Spleen (tissue), 13 donors: ENCODE data around the gene STIL. TPM values are rescaled to one million over a fixed set of nuclear protein-coding genes. Genes with fewer than 3 reads are reported as not detected.

Experiments used
- DNase-seq: peaks from one replicate; pipeline ENCODE4 v3.0.0-alpha.2; 2020
- H3K27ac ChIP-seq, 8 donors: fragments of 200-600 bp; sonication (generic) in 7 of 8; 1 replicate in 4 of 8; 2 replicates in 4 of 8; pipeline versions ENCODE4 v1.5.0 to v1.8.0; 2016 to 2021; ENCODE audit warnings: inconsistent platforms in 4 of 8, mild to moderate bottlenecking in 4 of 8, moderate library complexity in 1 of 8
- H3K27me3 ChIP-seq, 7 donors: fragments of 200-600 bp; sonication (generic) in 6 of 7; replicated peaks in 1 of 7; 1 replicate in 4 of 7; 2 replicates in 3 of 7; pipeline versions ENCODE4 v1.5.0 to v1.8.0; 2016 to 2021; ENCODE audit warnings: inconsistent platforms in 3 of 7, mild to moderate bottlenecking in 1 of 7
- H3K36me3 ChIP-seq, 6 donors: fragments of 200-600 bp; sonication (generic) in 5 of 6; 1 replicate in 4 of 6; 2 replicates in 2 of 6; pipeline versions ENCODE4 v1.5.0 to v1.8.0; 2016 to 2021; ENCODE audit warnings: inconsistent platforms in 2 of 6
- H3K4me1 ChIP-seq, 6 donors: fragments of 200-600 bp; sonication (generic) in 5 of 6; 1 replicate in 3 of 6; 2 replicates in 3 of 6; pipeline versions ENCODE4 v1.5.0 to v1.8.0; 2016 to 2021; ENCODE audit warnings: inconsistent platforms in 3 of 6
- H3K4me3 ChIP-seq, 8 donors: fragments of 200-600 bp; sonication (generic) in 7 of 8; 1 replicate in 4 of 8; 2 replicates in 4 of 8; pipeline versions ENCODE4 v1.5.0 to v1.8.0; 2016 to 2021; ENCODE audit warnings: inconsistent platforms in 4 of 8, mild to moderate bottlenecking in 4 of 8, moderate library complexity in 2 of 8
- H3K9me3 ChIP-seq, 8 donors: fragments of 200-600 bp; sonication (generic) in 7 of 8; 1 replicate in 4 of 8; 2 replicates in 4 of 8; pipeline versions ENCODE4 v1.5.0 to v1.8.0; 2016 to 2021; ENCODE audit warnings: inconsistent platforms in 4 of 8
- POLR2A ChIP-seq, 3 donors: fragments of 450-650 bp; IDR thresholded peaks; one replicate each; pipeline ENCODE4 v1.5.1; 2017; ENCODE audit warnings: antibody characterized with exemption in 3 of 3, mild to moderate bottlenecking in 1 of 3
- POLR2AphosphoS5 ChIP-seq, 3 donors: sonication (generic); formaldehyde crosslinking; IDR thresholded peaks; one replicate each; pipeline ENCODE4 v1.5.1; 2017; ENCODE audit warnings: antibody characterized with exemption in 3 of 3
- WGBS, 5 donors: extraction: QIAGEN DNeasy Blood & Tissue Kit in 3 of 5; methylation state at CpG; one replicate each; pipeline versions ENCODE4 v1.1.5 to v1.1.7; 2013 to 2018; 5-methylcytosine and 5-hydroxymethylcytosine counted together
- intact Hi-C: fragments of 100-400 bp; cut with DNase I; formaldehyde crosslinking; loops from one replicate; pipeline ENCODE4 v1.15.0; 2023; ENCODE audit warnings: low total_unique reads
- long read RNA-seq, 2 donors: transcript quantifications; one replicate each; lab custom pipeline, GENCODE V29; 2026
- polyA plus RNA-seq, 3 donors: library from polyadenylated mRNA; stranded (reverse); fragments of 200-250 nt; gene quantifications; one replicate each; pipeline ENCODE4 v1.2.1, GENCODE V29; 2013
- total RNA-seq, 7 donors: library from RNA; depleted of rRNA in 3 of 7; stranded (reverse); fragments of >200 nt in 3 of 7; fragmentation: NEBNext Ultra II Directional in 4 of 7; extraction: Animal tissue kit (Norgen Biotek cat#: 25700) in 4 of 7; gene quantifications; one replicate each; pipeline versions ENCODE4 v1.1.0 to v1.2.1, GENCODE V29; 2016 to 2021
- TF ChIP-seq, protein P1 (sequence below), 11 experiments: fragments of 200-600 bp in 7 of 11; fragments of 450-650 bp in 4 of 11; sonication (generic) in 4 of 11; IDR thresholded peaks in 8 of 11; conservative IDR thresholded peaks in 3 of 11; 1 replicate in 7 of 11; 2 replicates in 4 of 11; pipeline versions ENCODE4 v1.4.0 to v1.8.0; 2016 to 2021; ENCODE audit warnings: antibody characterized with exemption in 11 of 11, inconsistent platforms in 4 of 11, mild to moderate bottlenecking in 1 of 11
- donor health status: healthy with polysubstance abuse.
- donor health status: DM: no; HTN: no; CAD: no; lungs with moderate emphysema.
- donor health status: DM: no; HTN: no; CAD: no.
- donor health status: Bipolar disorder and iron deficiency.
- donor health status: healthy.
- donor health status: DM: no; HTN: no; CAD: no.
- donor health status: DM: yes; HTN: yes; CAD: no.

Gene STIL
- total RNA-seq, result 1 to 10 TPM; 2.0 to 8.1 (median 3.9) TPM
- polyA plus RNA-seq, result 1 to 10 TPM in 2 of 3 donors, under 1 TPM in 1; 0.54 to 1.2 (median 1.1) TPM
- long read RNA-seq, donor 1, full-length matches to known transcripts, result 1 of 1 reads
- long read RNA-seq, donor 1, partial matches to known transcripts, result 0 of 1 reads
- long read RNA-seq, donor 1, other reads (novel, unspliced or antisense), result 0 of 1 reads
- long read RNA-seq, donor 2, result 0 reads

DNA sequence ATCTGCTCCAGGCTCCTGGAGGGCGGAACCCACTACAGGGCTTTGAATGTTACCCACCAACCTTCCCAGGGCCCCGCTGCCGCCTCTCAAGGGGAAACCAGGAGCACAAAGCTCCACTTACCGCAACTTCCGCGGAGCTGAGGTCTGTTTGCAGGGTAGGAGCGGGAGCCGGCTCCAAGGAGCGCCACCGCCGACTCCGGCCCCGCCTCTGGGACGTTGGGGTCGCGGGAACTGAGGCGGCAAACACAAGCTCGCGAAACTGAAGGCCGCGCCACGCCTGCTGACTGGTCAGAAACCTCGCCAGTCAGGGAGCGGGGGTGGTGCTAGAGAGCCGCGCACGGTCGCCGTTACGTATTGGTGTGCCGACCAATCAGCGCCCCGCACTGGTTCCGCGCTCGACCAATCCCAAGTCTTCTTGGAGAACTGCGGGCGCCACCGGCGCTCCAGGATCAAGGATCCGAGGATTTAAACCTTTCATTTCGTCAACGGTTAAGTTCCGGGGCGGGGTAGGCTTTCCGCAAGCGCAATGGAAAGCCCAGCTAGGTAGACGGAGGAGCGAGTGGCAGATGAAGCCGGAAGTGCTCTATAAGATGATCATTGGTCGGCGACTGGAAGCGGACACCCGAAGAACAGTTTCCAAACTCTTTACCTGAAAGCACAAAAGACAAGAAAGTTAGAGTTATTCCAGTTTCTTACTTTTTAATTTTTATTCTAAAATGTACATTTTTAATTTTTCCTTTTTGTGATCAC lies at the start of gene STIL:
TSS of gene STIL (minus strand) at position 233 of the 750 bp plus-strand sequence. CDS start 3,828 bp downstream, outside the sequence.
- H3K4me3 ChIP-seq, result peak within 1 kb of the TSS; percentile 49 to 90 (median 70)
- TF ChIP-seq POLR2AphosphoS5 (IDR thresholded peaks at IDR 0.05), result peak; percentile 88 to 91 (median 89)
- TF ChIP-seq POLR2A (IDR thresholded peaks at IDR 0.05), result peak in 1 of 3 donors; percentile 68
- TF ChIP-seq, protein P1, sequence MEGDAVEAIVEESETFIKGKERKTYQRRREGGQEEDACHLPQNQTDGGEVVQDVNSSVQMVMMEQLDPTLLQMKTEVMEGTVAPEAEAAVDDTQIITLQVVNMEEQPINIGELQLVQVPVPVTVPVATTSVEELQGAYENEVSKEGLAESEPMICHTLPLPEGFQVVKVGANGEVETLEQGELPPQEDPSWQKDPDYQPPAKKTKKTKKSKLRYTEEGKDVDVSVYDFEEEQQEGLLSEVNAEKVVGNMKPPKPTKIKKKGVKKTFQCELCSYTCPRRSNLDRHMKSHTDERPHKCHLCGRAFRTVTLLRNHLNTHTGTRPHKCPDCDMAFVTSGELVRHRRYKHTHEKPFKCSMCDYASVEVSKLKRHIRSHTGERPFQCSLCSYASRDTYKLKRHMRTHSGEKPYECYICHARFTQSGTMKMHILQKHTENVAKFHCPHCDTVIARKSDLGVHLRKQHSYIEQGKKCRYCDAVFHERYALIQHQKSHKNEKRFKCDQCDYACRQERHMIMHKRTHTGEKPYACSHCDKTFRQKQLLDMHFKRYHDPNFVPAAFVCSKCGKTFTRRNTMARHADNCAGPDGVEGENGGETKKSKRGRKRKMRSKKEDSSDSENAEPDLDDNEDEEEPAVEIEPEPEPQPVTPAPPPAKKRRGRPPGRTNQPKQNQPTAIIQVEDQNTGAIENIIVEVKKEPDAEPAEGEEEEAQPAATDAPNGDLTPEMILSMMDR (IDR thresholded peaks at IDR 0.05 in 8 of 11, conservative IDR thresholded peaks at IDR 0.05 in 3 of 11), result peak in 7 of 11 experiments; percentile 10 to 54 (median 26)
- peaks cover 4 to 24% (median 11%) of the 10 kb centered on the region in 6 donors for H3K4me1 ChIP-seq
- H3K27me3 ChIP-seq, result no peaks in the 10 kb centered on the region
- H3K36me3 ChIP-seq, result peaks cover 0 to 11% (median 0%) of the 10 kb centered on the region in 6 donors
- DNase-seq, result peak; percentile 98
- 0 to 1% (median 1%) methylated on average over 25 to 54 of the region's 54 CpGs for WGBS, 5 donors
- intact Hi-C loops, result no loop called here
- peak within 1 kb of the TSS; percentile 74 to 91 (median 86) for H3K27ac ChIP-seq
- no peaks in the 10 kb centered on the region for H3K9me3 ChIP-seq

DNA sequence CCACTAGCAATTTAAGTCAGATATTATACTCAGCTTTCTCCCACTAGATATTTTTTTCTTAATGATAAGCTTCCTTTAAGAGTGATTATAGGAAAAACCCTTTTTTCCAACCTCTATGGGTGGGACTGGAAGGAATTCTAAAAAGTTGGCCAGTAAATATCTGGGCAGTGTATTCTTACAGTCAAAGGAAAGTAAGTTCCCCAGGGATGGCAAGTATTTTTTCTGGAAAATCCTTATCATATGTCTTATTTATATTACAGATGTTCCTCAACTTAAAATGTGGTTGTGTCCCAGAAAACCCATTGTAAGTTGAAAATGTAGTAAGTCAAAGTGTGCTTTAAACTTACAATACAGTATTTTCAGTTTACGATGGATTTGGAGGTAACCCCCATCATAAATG lies 48.9 kb upstream of the STIL start:
- Histone ChIP-seq H3K27me3 (no peaks in the 10 kb centered on the region), H3K27ac (no peak overlapping the region), H3K36me3 (peaks cover 0 to 6% (median 0%) of the 10 kb centered on the region in 6 donors), H3K4me1 (peaks cover 0 to 7% (median 0%) of the 10 kb centered on the region in 6 donors), H3K4me3 (no peak overlapping the region), H3K9me3 (no peaks in the 10 kb centered on the region)
- WGBS, 5 donors, result 93 to 100% (median 98%) methylated on average over 1 of the region's 1 CpG
- no peak for TF ChIP-seq POLR2AphosphoS5 (IDR thresholded peaks at IDR 0.05)
- no peak for TF ChIP-seq POLR2A (IDR thresholded peaks at IDR 0.05)
- TF ChIP-seq, protein P1 (IDR thresholded peaks at IDR 0.05 in 8 of 11, conservative IDR thresholded peaks at IDR 0.05 in 3 of 11), result no peak
- no peak for DNase-seq
- intact Hi-C loops, result no loop called here

DNA sequence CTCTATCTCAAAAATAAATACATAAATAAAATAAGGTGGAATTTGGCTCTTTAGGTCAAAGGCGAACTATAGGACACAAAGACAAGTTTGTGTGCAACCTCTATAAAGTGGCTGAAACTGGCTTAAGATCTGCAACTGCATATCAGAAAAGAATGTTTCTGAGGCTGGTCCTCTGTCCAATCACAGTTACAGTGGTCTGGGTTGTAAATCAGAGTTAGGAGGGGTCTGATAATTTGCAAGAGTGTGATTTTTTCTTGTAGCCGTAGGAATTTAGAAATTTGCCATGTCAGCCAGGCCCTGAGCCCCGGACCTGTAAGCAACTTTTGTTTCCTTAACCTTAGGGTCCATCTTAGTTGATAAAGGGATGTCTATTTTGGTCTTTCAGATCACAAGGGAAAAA lies 47.4 kb upstream of the STIL start:
- Histone ChIP-seq H3K4me3 (no peak overlapping the region), H3K9me3 (no peaks in the 10 kb centered on the region), H3K27me3 (no peaks in the 10 kb centered on the region), H3K27ac (no peak overlapping the region), H3K4me1 (peaks cover 0 to 7% (median 0%) of the 10 kb centered on the region in 6 donors), H3K36me3 (peaks cover 0 to 11% (median 0%) of the 10 kb centered on the region in 6 donors)
- no peak for DNase-seq
- intact Hi-C loops, result no loop called here
- TF ChIP-seq POLR2AphosphoS5 (IDR thresholded peaks at IDR 0.05), result no peak
- no peak for TF ChIP-seq POLR2A (IDR thresholded peaks at IDR 0.05)
- TF ChIP-seq, protein P1 (IDR thresholded peaks at IDR 0.05 in 8 of 11, conservative IDR thresholded peaks at IDR 0.05 in 3 of 11), result no peak
- WGBS, 5 donors, result 75 to 89% (median 86%) methylated on average over 3 of the region's 3 CpGs

DNA sequence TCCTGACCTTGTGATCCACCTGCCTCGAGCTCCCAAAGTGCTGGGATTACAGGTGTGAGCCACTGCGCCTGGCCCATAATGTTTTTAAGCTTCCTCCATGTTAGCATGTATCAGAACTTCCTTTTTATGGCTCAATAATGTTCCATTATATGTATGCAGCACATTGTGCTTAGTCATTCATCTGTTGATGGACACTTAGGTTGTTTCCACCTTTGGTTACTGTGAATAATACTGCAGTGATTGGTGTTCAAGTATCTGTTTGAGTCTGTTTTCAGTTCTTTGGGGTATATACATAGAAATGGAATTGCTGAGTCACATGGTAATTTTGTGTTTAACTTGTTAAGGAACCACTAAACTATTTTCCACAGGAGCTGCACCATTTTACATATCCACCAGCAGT lies 37.4 kb upstream of the STIL start:
- Histone ChIP-seq H3K27ac (no peak overlapping the region), H3K4me1 (peaks cover 0 to 11% (median 0%) of the 10 kb centered on the region in 6 donors), H3K36me3 (peaks cover 0 to 29% (median 0%) of the 10 kb centered on the region in 6 donors), H3K4me3 (no peak overlapping the region), H3K9me3 (no peaks in the 10 kb centered on the region), H3K27me3 (no peaks in the 10 kb centered on the region)
- 87 to 94% (median 87%) methylated on average over 2 of the region's 2 CpGs for WGBS, 5 donors
- intact Hi-C loops, result no loop called here
- DNase-seq, result no peak
- TF ChIP-seq POLR2AphosphoS5 (IDR thresholded peaks at IDR 0.05) (no peak), POLR2A (IDR thresholded peaks at IDR 0.05) (no peak)
- TF ChIP-seq, protein P1 (IDR thresholded peaks at IDR 0.05 in 8 of 11, conservative IDR thresholded peaks at IDR 0.05 in 3 of 11), result no peak
